ENCODE measurements around the gene BTRC. TPM values are rescaled to one million over a fixed set of nuclear protein-coding genes. Genes with fewer than 3 reads are reported as not detected.

The BTRC gene
- total RNA-seq, 2 donors from 2014 or later = 16.0 to 25.4 TPM

- no peaks in the 10 kb centered on the region for H3K9me3 ChIP-seq
- TF ChIP-seq POLR2AphosphoS5 (IDR thresholded peaks at IDR 0.05) (no peak), CTCF (IDR thresholded peaks at IDR 0.05) (no peak), POLR2A (IDR thresholded peaks at IDR 0.05) (no peak)
- no peak for DNase-seq (ENCODE audit: low spot score)
- no peaks in the 10 kb centered on the region for H3K36me3 ChIP-seq
- H3K27me3 ChIP-seq (replicated peaks; ENCODE audit: insufficient read depth) = no peaks in the 10 kb centered on the region
- H3K4me1 ChIP-seq (replicated peaks) = no peaks in the 10 kb centered on the region
- no peak overlapping the region for H3K27ac ChIP-seq
- intact Hi-C loops (cut with DNase I) = no loop called here
- WGBS = 89% methylated on average over 1 of the region's 1 CpG
- no peak overlapping the region for H3K4me3 ChIP-seq
Measured at GRCh38 chr10:101492814-101493213, 138.8 kb downstream of the BTRC start.

DNA sequence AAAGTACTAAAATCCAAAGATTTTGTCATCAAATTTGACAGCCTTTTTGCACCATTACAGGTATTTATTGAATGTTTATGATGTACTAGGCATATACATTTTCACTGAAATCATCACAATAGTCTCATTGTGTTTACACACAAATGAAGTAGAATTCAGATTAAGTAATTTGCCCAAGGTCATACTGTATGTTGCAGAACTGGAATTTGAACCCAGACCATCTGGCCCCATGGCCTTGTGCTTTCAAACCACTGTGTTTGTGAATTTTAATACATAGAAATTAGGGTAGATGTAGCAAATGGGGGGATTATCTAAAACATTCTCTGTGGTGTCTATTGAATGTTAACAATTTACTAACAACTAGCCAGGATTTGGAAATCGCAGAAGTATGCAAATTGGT is 139.3 kb downstream of the BTRC start:
- H3K27ac ChIP-seq = no peak overlapping the region
- no peak overlapping the region for H3K4me3 ChIP-seq
- intact Hi-C loops (cut with DNase I) = no loop called here
- TF ChIP-seq CTCF (IDR thresholded peaks at IDR 0.05) (no peak), POLR2A (IDR thresholded peaks at IDR 0.05) (no peak), POLR2AphosphoS5 (IDR thresholded peaks at IDR 0.05) (no peak)
- H3K36me3 ChIP-seq = no peaks in the 10 kb centered on the region
- H3K9me3 ChIP-seq = no peaks in the 10 kb centered on the region
- H3K27me3 ChIP-seq (replicated peaks; ENCODE audit: insufficient read depth) = no peaks in the 10 kb centered on the region
- WGBS = 88% methylated on average over 1 of the region's 1 CpG
- no peak for DNase-seq (ENCODE audit: low spot score)
- H3K4me1 ChIP-seq (replicated peaks) = no peaks in the 10 kb centered on the region

- no peaks in the 10 kb centered on the region for H3K9me3 ChIP-seq
- H3K4me3 ChIP-seq = no peak overlapping the region
- DNase-seq (ENCODE audit: low spot score) = no peak
- TF ChIP-seq CTCF (IDR thresholded peaks at IDR 0.05) (no peak), POLR2AphosphoS5 (IDR thresholded peaks at IDR 0.05) (no peak), POLR2A (IDR thresholded peaks at IDR 0.05) (no peak)
- intact Hi-C loops (cut with DNase I) = no loop called here
- no peaks in the 10 kb centered on the region for H3K36me3 ChIP-seq
- H3K27me3 ChIP-seq (replicated peaks; ENCODE audit: insufficient read depth) = no peaks in the 10 kb centered on the region
- WGBS = 59% methylated on average over 1 of the region's 1 CpG
- no peaks in the 10 kb centered on the region for H3K4me1 ChIP-seq (replicated peaks)
- no peak overlapping the region for H3K27ac ChIP-seq
Measured at GRCh38 chr10:101493782-101494281, 139.9 kb downstream of the BTRC start.

GRCh38 chr10:101494650-101495049 is 140.7 kb downstream of the BTRC start:
- no peaks in the 10 kb centered on the region for H3K36me3 ChIP-seq
- H3K27ac ChIP-seq = no peak overlapping the region
- no peaks in the 10 kb centered on the region for H3K27me3 ChIP-seq (replicated peaks; ENCODE audit: insufficient read depth)
- H3K4me1 ChIP-seq (replicated peaks) = no peaks in the 10 kb centered on the region
- no peak for DNase-seq (ENCODE audit: low spot score)
- intact Hi-C loops (cut with DNase I) = no loop called here
- TF ChIP-seq CTCF (IDR thresholded peaks at IDR 0.05) (no peak), POLR2AphosphoS5 (IDR thresholded peaks at IDR 0.05) (no peak), POLR2A (IDR thresholded peaks at IDR 0.05) (no peak)
- no peaks in the 10 kb centered on the region for H3K9me3 ChIP-seq
- H3K4me3 ChIP-seq = no peak overlapping the region
- 79% methylated on average over 1 of the region's 1 CpG for WGBS

DNA sequence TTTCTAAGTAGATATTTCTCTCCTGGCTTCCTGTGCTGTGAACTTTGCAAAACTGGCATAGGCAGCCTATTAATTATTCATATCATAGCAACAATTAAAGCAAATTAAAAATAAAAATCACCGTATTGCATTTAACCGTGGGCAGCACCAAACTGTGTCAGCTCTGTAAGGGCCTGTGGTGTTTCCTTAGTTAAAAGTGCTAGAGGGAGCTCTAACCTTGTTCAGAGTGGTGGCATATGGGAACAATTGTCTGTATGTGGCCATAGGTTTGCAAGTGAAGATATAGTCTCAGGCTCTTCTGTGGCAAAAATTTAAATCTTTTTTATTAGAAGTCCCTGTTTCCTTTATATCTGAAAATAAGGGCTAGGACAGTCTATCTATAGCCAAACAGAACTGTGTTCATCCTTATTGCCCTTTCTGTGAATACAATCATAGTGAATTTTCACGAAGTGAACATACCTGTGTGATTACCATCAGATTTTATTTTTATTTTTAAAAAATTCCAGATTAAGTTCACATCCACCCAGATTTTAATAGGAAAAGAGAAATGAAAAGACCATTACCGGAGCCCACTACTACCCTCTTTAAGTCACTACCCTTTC is 141.5 kb downstream of the BTRC start:
- intact Hi-C loops (cut with DNase I) = no loop called here

More for the DNA sequence above, 141.5 kb downstream of the BTRC start:
- no peaks in the 10 kb centered on the region for H3K9me3 ChIP-seq
- no peak overlapping the region for H3K27ac ChIP-seq
- no peaks in the 10 kb centered on the region for H3K36me3 ChIP-seq
- no peak overlapping the region for H3K4me3 ChIP-seq
- WGBS = 64% methylated on average over 4 of the region's 4 CpGs
- TF ChIP-seq POLR2A (IDR thresholded peaks at IDR 0.05) = no peak
- TF ChIP-seq POLR2AphosphoS5 (IDR thresholded peaks at IDR 0.05) = no peak
- TF ChIP-seq CTCF (IDR thresholded peaks at IDR 0.05) = no peak
- H3K27me3 ChIP-seq (replicated peaks; ENCODE audit: insufficient read depth) = no peaks in the 10 kb centered on the region
- no peaks in the 10 kb centered on the region for H3K4me1 ChIP-seq (replicated peaks)
- DNase-seq (ENCODE audit: low spot score) = no peak

Measured in prostate gland (tissue), 2 donors.